GM18507 (cell line): ENCODE measurements around the gene TTC27.
"Not testable (repeated sequence)": the region's sequence is repeated elsewhere in the genome, so short reads cannot be mapped to it uniquely, and the experiment has no call there.

Experiments used
- DNase-seq: peaks from one replicate; pipeline ENCODE4 v3.0.0; 2011; ENCODE audit warnings: low read depth; ENCODE audit not compliant: insufficient read length; ENCODE audit errors: extremely low spot score
- FAIRE-seq: peaks from 2 replicates; lab custom pipeline; 2011; peaks lifted over from hg19 to GRCh38; lab: Jason Lieb, UNC

The TTC27 gene

GRCh38 chr2:32745675-32746074 is 117.8 kb downstream of the TTC27 start:
- no peak for DNase-seq
- FAIRE-seq: no peak

- DNase-seq: no peak
- FAIRE-seq: no peak
Measured at GRCh38 chr2:32746669-32747068, 118.8 kb downstream of the TTC27 start.

GRCh38 chr2:32748158-32748557 is 120.3 kb downstream of the TTC27 start:
- no peak for DNase-seq
- no peak for FAIRE-seq

- DNase-seq (no peak), FAIRE-seq (no peak)
Measured at GRCh38 chr2:32750880-32751279, 123.0 kb downstream of the TTC27 start.

DNA sequence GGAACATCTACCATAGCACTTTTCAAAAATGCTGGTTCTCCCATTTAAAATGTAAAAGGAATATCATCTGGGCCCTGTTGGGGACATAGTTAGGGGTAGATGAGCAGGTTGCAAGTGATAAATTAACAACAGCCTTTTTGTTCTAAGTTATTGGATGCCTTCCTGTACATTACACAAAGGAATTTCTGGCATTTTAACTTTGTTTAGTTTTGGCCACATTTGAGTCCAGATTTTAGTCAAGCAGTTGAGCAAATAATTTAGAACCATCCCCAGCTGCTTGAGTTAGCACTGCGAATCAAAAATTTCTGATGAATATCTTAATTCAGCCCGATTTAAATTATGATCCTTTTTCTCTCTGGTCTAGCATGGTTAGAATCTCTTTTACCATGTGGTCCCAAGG is 124.4 kb downstream of the TTC27 start:
- FAIRE-seq: no peak

DNA sequence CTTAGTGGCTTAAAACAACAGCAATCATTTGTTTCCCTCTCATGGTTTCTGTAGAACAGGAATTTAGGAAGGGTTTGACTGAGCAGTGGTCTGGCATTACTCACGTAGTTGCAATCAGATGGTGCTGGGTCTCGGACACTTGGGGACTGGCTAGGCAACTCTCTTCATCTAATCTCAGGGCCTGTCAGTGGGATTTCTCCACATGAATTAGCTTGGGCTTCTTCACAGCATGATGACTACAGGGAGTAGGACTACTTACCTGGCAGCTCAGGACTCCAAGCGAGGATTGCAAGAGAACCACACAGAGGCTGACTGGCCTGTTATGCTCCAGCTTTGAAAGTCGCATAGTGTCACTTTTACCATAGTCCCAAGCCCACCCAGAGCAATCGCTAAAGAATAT is 125.1 kb downstream of the TTC27 start:
- FAIRE-seq: no peak
- DNase-seq: no peak

More for the DNA sequence above, 124.4 kb downstream of the TTC27 start:
- DNase-seq: no peak

- not testable (repeated sequence) for FAIRE-seq, DNase-seq
Measured at GRCh38 chr2:32754676-32755075, 126.8 kb downstream of the TTC27 start.

DNA sequence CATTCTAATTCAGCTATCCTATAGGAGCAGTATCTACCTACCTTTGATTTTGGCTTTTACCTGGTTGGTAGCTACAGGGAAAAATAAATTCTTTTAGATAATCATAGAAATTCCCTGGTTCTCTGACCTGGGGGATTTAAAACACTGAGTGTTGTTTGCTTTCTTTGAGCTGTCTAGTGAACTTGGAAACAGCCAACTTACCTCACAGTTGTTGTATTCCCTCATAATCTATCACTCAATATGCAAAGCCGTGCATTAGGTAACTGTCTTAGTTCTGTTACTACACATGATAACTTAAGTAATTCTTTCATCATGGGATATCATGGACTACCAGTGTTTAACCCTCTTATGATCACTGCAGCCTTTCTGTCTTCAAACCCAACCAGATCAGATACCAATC is 127.8 kb downstream of the TTC27 start:
- FAIRE-seq (no peak), DNase-seq (no peak)

- DNase-seq (no peak), FAIRE-seq (peak; percentile 5)
Measured at GRCh38 chr2:32756074-32756727, 128.4 kb downstream of the TTC27 start.

DNA sequence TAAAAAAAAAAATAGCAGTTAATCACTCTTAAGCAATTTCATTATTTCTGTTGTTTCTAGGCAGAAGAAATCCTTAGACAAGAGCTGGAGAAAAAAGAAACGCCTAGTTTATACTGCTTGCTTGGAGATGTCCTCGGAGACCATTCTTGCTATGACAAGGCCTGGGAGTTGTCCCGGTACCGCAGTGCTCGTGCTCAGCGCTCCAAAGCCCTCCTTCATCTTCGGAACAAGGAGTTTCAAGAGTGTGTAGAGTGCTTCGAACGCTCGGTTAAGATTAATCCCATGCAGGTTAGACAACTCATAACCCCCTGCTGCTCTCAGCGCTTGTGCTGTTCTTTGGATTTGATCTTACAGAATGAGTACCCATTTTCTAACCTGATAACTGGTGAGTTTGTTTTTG is 130.4 kb downstream of the TTC27 start:
- DNase-seq (no peak), FAIRE-seq (no peak)

DNA sequence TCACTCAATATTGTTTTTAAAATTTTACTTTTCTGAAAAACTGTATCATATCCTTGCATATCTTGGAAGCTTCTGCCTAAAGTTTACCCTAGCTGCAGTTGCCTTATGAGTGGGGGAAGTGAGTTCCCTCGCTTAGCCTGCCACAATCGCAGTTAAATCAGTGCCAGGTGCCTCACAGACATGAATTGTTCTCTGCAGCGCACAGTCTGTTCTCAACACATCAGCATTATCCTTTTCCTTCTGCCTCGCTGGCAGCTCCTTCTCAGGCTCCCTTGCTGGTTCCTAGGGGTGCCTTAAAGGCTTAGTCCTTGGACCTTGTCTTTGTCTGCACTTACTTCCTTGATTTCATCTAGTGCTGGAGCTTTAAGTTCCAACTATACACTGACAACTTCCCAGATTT is 132.8 kb downstream of the TTC27 start:
- FAIRE-seq: no peak
- no peak for DNase-seq

DNA sequence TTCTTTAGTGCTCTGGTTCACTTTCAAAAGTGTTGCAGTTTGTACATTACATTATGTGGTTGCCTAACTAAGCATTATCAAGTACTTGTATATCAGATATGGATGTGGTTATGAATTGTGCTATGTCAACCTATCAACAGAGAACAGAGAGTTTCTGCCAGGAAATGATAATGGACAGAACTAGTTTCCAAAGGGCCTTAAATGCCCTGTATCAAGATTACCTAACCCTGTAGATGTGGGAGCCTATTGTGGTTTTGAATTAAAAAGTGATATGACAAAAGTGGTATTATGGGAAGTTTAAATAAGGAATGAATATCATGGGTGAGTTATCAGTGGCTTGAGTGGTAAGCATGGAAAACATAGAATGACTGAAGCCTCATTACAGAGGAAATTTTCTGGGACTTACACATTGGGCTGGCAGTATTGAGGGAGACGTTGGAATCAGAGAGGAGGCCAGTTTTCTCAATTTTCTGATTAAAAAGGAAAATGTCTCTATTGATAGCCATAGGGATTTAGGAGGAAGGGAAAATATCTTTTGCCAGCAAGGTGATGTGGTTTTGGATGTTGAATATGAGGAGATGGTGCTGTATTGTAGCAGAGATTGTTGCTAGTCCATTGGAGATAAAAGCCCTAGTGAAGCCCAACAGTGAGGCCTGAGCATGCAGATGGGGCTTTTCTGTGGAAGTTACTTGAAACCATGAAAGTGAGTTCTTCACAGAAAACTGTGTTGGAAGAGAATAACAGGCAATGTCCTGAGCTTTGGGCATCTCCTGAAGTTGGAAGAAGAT is 140.7 kb downstream of the TTC27 start:
- no peak for FAIRE-seq

GRCh38 chr2:32770360-32770759 is 142.5 kb downstream of the TTC27 start:
- DNase-seq (no peak), FAIRE-seq (no peak)

More for the DNA sequence above, 140.7 kb downstream of the TTC27 start:
- DNase-seq: no peak

- peak; percentile 33 for FAIRE-seq
Measured at GRCh38 chr2:32772638-32773447, 145.0 kb downstream of the TTC27 start.

DNA sequence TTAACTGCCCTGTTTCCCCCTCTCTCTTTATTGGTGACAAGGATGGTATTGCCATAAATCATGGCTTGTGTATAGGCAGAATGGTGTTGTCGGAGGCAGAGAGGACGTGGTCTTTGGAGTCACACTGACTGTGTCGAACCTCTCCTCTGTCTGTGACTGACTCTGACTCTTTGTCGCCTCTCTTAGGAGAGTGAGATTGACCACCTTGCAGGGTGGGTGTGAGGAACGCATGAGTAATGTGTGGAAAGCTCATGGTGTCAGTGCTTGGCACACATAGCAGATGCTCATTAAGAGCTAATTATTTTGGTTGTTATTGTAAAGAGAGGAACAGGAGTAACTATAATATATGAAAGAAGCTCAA is 145.6 kb downstream of the TTC27 start:
- no peak for FAIRE-seq

More at GRCh38 chr2:32772638-32773447, 145.0 kb downstream of the TTC27 start:
- no peak for DNase-seq

DNA sequence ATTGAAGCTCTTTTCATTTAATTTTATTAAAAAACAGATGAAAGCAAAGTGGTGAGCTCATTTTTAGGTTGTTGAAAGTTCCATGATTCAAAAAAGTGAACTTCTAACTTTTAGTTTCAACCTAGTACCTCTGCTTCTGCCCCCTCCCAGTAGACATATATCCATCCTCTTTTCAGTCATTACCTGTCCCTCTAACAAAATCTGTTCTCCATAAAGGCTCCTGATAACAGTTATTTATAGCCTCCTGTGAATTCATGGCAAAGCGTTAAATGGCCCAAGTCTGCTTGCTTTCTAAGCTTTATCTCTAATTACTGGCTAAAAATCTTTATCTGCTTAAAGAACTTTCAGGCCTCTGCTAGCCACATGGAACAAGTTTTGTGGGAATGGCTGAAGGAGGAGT is 148.1 kb downstream of the TTC27 start:
- FAIRE-seq (no peak), DNase-seq (no peak)

More for the DNA sequence above, 145.6 kb downstream of the TTC27 start:
- no peak for DNase-seq

DNA sequence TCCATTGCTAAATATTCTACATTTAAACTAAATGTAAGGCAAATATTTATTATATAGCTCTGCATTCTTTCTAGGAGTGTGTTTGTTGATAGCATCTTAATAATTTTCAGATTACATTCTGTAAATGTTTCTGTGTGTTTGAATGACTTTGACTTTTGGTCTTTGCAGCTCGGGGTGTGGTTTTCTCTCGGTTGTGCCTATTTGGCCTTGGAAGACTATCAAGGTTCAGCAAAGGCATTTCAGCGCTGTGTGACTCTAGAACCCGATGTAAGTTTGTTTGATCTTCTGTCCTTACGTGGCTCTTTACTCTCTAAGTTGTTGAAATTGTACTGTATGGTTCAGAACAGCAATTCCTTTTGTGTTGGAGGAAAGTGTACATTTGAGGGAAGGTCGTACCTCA is 149.9 kb downstream of the TTC27 start:
- FAIRE-seq (no peak), DNase-seq (no peak)

GRCh38 chr2:32780961-32781360 is 153.1 kb downstream of the TTC27 start:
- DNase-seq: no peak
- no peak for FAIRE-seq

DNA sequence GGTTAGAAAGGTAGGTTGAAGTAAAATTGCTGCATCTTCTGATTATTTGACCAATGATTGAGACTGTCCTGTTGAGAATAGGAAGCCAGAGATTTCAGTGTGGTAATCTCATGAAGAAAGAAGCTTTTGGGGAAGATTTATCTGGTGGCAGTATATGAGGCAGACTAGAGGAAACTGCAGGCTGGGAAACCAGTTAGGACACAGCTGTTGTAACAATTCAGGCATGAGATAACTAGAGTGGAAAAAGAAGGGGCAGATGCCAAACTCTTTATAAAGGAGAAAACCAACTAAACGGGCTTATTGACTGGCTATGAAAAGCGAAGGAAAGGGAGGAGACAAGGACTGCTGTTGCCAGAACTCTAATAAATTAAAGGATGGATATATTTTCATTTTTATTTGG is 155.6 kb downstream of the TTC27 start:
- no peak for DNase-seq
- no peak for FAIRE-seq

- DNase-seq (no peak), FAIRE-seq (no peak)
Measured at GRCh38 chr2:32783933-32784332, 156.1 kb downstream of the TTC27 start.
